Keratinocyte (primary cell): ENCODE results near the gene DPF3. TPM values are rescaled to one million over a fixed set of nuclear protein-coding genes. Genes with fewer than 3 reads are reported as not detected.

Experiments used
- DNase-seq: peaks from one replicate; pipeline ENCODE4 v3.0.0-alpha.2; 2011; ENCODE audit warnings: low read depth, missing footprints, low spot score
- FAIRE-seq: peaks from 2 replicates; lab custom pipeline; 2011; peaks lifted over from hg19 to GRCh38; lab: Jason Lieb, UNC
- H2AFZ ChIP-seq: 2 replicates; pipeline ENCODE4 v1.6.0; 2012; ENCODE audit warnings: low read length, control low read depth, inconsistent platforms; ENCODE audit not compliant: control insufficient read depth
- H3K27ac ChIP-seq: 2 replicates; pipeline ENCODE4 v1.5.1; 2011; ENCODE audit warnings: low read length; ENCODE audit not compliant: control insufficient read depth, insufficient read depth
- H3K27me3 ChIP-seq: 3 replicates; pipeline ENCODE4 v1.6.0; 2011; ENCODE audit warnings: low read length; ENCODE audit not compliant: control insufficient read depth, insufficient read depth; ENCODE audit errors: extremely low read depth
- H3K36me3 ChIP-seq, 2 experiments: 2 replicates in 1 of 2; 3 replicates in 1 of 2; pipeline ENCODE4 v1.5.1; 2011; ENCODE audit warnings: low read length in 2 of 2, mild to moderate bottlenecking in 1 of 2; ENCODE audit not compliant: control insufficient read depth in 2 of 2, insufficient read depth in 2 of 2; ENCODE audit errors: extremely low read depth in 1 of 2
- H3K4me1 ChIP-seq: 3 replicates; pipeline ENCODE4 v1.5.1; 2011; ENCODE audit warnings: low read length; ENCODE audit not compliant: control insufficient read depth, insufficient read depth; ENCODE audit errors: extremely low read depth
- H3K4me2 ChIP-seq: 3 replicates; pipeline ENCODE4 v1.6.0; 2011; ENCODE audit warnings: low read depth, low read length; ENCODE audit not compliant: control insufficient read depth, insufficient read depth; ENCODE audit errors: extremely low read depth
- H3K4me3 ChIP-seq, 3 experiments: fragments of 200-600 bp in 1 of 3; sonication (generic) in 1 of 3; 2 replicates in 2 of 3; 3 replicates in 1 of 3; pipeline ENCODE4 v1.5.1; 2011 to 2016; ENCODE audit warnings: low read length in 3 of 3, mild to moderate bottlenecking in 3 of 3, control low read depth in 2 of 3, inconsistent platforms in 1 of 3, low read depth in 1 of 3, mixed read lengths in 1 of 3, mixed run types in 1 of 3, moderate library complexity in 1 of 3; ENCODE audit not compliant: control insufficient read depth in 2 of 3, insufficient read depth in 2 of 3; ENCODE audit errors: extremely low read depth in 1 of 3
- H3K79me2 ChIP-seq: 2 replicates; pipeline ENCODE4 v1.6.0; 2012; ENCODE audit warnings: low read length; ENCODE audit not compliant: control insufficient read depth, insufficient read depth
- H3K9ac ChIP-seq: 3 replicates; pipeline ENCODE4 v1.6.0; 2011; ENCODE audit warnings: low read length; ENCODE audit not compliant: control insufficient read depth, insufficient read depth; ENCODE audit errors: extremely low read depth
- H3K9me1 ChIP-seq: 3 replicates; pipeline ENCODE4 v1.6.0; 2011; ENCODE audit warnings: low read length; ENCODE audit not compliant: control insufficient read depth, insufficient read depth; ENCODE audit errors: extremely low read depth
- H3K9me3 ChIP-seq: 2 replicates; pipeline ENCODE4 v1.5.1; 2012; ENCODE audit warnings: low read depth, low read length; ENCODE audit not compliant: control insufficient read depth
- H4K20me1 ChIP-seq: 3 replicates; pipeline ENCODE4 v1.6.0; 2011; ENCODE audit warnings: low read length; ENCODE audit not compliant: control insufficient read depth, insufficient read depth; ENCODE audit errors: extremely low read depth
- CTCF ChIP-seq, 3 experiments: IDR thresholded peaks in 1 of 3; conservative IDR thresholded peaks in 1 of 3; optimal IDR thresholded peaks in 1 of 3; 2 replicates in 2 of 3; 3 replicates in 1 of 3; pipeline versions ENCODE3 to v1.5.1; 2011; ENCODE audit warnings: low read length in 3 of 3, mild to moderate bottlenecking in 3 of 3, moderate library complexity in 2 of 3, control low read depth in 1 of 3, inconsistent platforms in 1 of 3; ENCODE audit not compliant: insufficient read depth in 2 of 3; ENCODE audit errors: extremely low read depth in 1 of 3
- EZH2 ChIP-seq: IDR thresholded peaks from one replicate; pipeline ENCODE4 v1.6.1; 2012; ENCODE audit warnings: inconsistent platforms, mild to moderate bottlenecking, low read length, moderate library complexity
- dilution Hi-C: fragments of 300-500 bp; cut with MboI; formaldehyde crosslinking; loops from one replicate; pipeline ENCODE4 v1.7.0; 2020; ENCODE audit warnings: low sequenced_read_pairs; ENCODE audit not compliant: extremely low pct_ligation_motif_present
- polyA plus RNA-seq, 5 experiments: library from polyadenylated mRNA; depleted of rRNA in 3 of 5; stranded (reverse) in 3 of 5; stranded (forward) in 1 of 5; unstranded in 1 of 5; fragments of >200 nt; gene quantifications; 1 replicate in 1 of 5; 2 replicates in 3 of 5; 3 replicates in 1 of 5; pipeline versions ENCODE4 v1.2.1 to v1.2.3, GENCODE V29; 2011 to 2012; ENCODE audit warnings: missing spikeins in 2 of 5, low read depth in 1 of 5, low replicate concordance in 1 of 5

The DPF3 gene
- polyA plus RNA-seq, 1 donor (not counting 4 experiments of a cell fraction or from before 2014, with no cell fraction given) = 1.1 TPM

DNA sequence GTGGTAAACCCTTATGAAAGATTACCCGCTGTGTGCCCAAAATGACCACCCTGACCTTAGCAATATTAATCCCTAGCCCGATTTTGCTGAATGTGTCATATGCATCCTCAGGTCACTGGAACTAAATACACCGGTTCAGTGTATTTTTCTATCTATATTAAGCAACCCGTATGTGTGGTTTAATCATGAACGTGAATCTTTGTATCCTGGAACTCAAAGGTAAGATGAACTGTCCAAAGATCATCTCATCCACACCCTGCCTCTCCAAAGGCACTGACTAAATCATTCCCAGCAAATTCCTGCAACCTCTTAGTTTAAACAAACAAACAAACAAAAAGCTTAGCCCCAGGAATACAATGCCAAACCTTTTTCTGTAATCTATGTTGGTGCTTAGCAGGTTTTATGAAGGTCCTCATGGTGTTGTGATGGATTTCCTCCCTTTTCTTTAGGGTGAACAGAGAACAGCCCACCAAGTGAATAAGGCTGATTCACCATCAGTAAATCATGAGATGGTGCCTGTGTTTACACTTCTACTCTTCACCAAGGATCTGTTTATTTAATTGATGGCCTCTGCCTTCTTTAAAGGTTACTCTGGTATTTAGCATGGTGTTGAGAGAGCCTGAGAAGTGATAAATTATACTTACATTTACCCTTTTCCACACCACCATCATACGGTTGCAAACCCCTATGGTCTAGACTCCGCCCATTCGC is 298.6 kb downstream of the DPF3 start:
- FAIRE-seq (no peak), DNase-seq (no peak)
- dilution Hi-C loops = no loop called here
- no peak overlapping the region for H3K9ac ChIP-seq
- no peak for TF ChIP-seq EZH2
- no peak for TF ChIP-seq CTCF (optimal IDR thresholded peaks at IDR 0.05 in 1 of 3, IDR thresholded peaks at IDR 0.05 in 1 of 3, conservative IDR thresholded peaks at IDR 0.05 in 1 of 3; ENCODE audit: extremely low read depth in 1 of 3, insufficient read depth in 2 of 3, low read length in 3 of 3)
- no peak overlapping the region for H3K4me3 ChIP-seq
- no peak overlapping the region for H2AFZ ChIP-seq
- H3K4me2 ChIP-seq = no peak overlapping the region
- H4K20me1 ChIP-seq = no peaks in the 10 kb centered on the region
- H3K36me3 ChIP-seq = no peaks in the 10 kb centered on the region
- no peaks in the 10 kb centered on the region for H3K79me2 ChIP-seq
- no peaks in the 10 kb centered on the region for H3K9me3 ChIP-seq
- H3K27ac ChIP-seq = no peak overlapping the region
- H3K4me1 ChIP-seq = no peaks in the 10 kb centered on the region
- peaks cover 25% of the 10 kb centered on the region for H3K27me3 ChIP-seq
- no peaks in the 10 kb centered on the region for H3K9me1 ChIP-seq

DNA sequence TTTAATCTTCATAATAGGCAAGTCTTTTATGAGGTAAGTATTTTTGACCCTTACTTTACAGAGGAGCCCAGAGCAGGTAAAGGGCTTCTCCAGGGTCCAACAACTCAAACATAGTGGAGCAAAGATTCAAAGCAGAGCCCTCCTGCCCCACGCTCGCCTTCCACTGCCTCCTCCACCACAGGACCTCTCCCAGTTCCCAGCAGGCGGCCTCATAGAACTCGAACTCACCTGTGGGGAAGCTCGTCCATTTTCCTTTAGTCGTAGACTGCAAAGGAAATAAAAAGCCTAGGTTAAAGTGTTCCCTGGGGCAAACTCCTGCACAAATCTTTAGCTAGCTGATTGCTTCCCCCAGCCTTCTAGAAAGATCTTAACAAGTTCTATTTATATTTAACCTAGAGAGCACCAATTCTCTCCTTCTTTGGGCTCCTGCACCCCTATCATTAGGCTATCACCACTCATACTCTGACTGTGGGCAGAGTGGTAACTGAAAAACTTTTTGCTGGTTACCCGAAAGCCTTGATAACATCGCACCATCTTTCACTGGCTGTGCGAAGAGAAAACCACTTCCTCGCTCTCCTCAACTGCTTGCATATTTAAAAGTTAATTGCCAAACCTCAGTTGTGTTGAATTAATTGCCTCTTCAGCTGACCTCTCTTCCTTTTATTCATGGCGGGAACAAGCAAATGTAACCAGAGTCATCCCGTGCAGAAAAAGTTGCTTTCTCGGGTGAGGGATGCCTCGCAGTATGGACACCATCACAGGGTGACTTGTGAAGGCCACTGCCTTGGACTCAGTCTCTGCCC is 299.6 kb downstream of the DPF3 start:
- no peak overlapping the region for H3K9ac ChIP-seq
- H3K4me2 ChIP-seq = no peak overlapping the region
- H3K79me2 ChIP-seq = no peaks in the 10 kb centered on the region
- FAIRE-seq (no peak), DNase-seq (no peak)
- H3K36me3 ChIP-seq = no peaks in the 10 kb centered on the region
- H3K9me3 ChIP-seq = no peaks in the 10 kb centered on the region
- peaks cover 25% of the 10 kb centered on the region for H3K27me3 ChIP-seq
- no peak overlapping the region for H3K27ac ChIP-seq
- H2AFZ ChIP-seq = no peak overlapping the region
- H3K9me1 ChIP-seq = no peaks in the 10 kb centered on the region
- H3K4me1 ChIP-seq = no peaks in the 10 kb centered on the region
- H3K4me3 ChIP-seq = no peak overlapping the region
- no peak for TF ChIP-seq CTCF (optimal IDR thresholded peaks at IDR 0.05 in 1 of 3, IDR thresholded peaks at IDR 0.05 in 1 of 3, conservative IDR thresholded peaks at IDR 0.05 in 1 of 3; ENCODE audit: extremely low read depth in 1 of 3, insufficient read depth in 2 of 3, low read length in 3 of 3)
- TF ChIP-seq EZH2 = no peak
- dilution Hi-C loops = no loop called here
- H4K20me1 ChIP-seq = no peaks in the 10 kb centered on the region
